H1 (cell line): ENCODE measurements around the gene CDX2. TPM values are rescaled to one million over a fixed set of nuclear protein-coding genes. Genes with fewer than 3 reads are reported as not detected.

Experiments used
- CTCF ChIA-PET: fragments of 300-600 bp; sonication (Branson Sonifier 250); formaldehyde crosslinking; loops from one replicate; lab custom pipeline; 2021; ENCODE audit not compliant: partially characterized antibody; lab: Charles Lee
- POLR2A ChIA-PET: fragments of 300-600 bp; sonication (Branson Sonifier 250); formaldehyde crosslinking; loops from one replicate; lab custom pipeline; 2021; ENCODE audit warnings: inconsistent platforms; ENCODE audit not compliant: partially characterized antibody; lab: Charles Lee
- DNase-seq, 2 experiments: peaks; one replicate each; pipeline versions ENCODE4 v3.0.0 to v3.0.0-alpha.2; 2010 to 2022; ENCODE audit warnings: low spot score in 2 of 2, low read depth in 1 of 2, mixed read lengths in 1 of 2
- FAIRE-seq: peaks from 2 replicates; lab custom pipeline; 2011; peaks lifted over from hg19 to GRCh38; lab: Jason Lieb, UNC
- H2AFZ ChIP-seq: 2 replicates; pipeline ENCODE4 v1.8.1; 2012; ENCODE audit warnings: low read length, inconsistent platforms
- H2AK5ac ChIP-seq: 2 replicates; pipeline ENCODE4 v1.6.1; 2013; ENCODE audit warnings: low read depth, low read length
- H2BK120ac ChIP-seq: replicated peaks from 2 replicates; pipeline ENCODE3; 2013; ENCODE audit warnings: low read depth, low read length, inconsistent platforms
- H2BK12ac ChIP-seq: 2 replicates; pipeline ENCODE4 v1.6.1; 2013; ENCODE audit warnings: low read depth, low read length
- H2BK15ac ChIP-seq: 2 replicates; pipeline ENCODE4 v1.6.1; 2013; ENCODE audit warnings: low read length
- H2BK20ac ChIP-seq: 2 replicates; pipeline ENCODE4 v1.6.1; 2013; ENCODE audit warnings: low read length
- H2BK5ac ChIP-seq: 2 replicates; pipeline ENCODE4 v1.6.1; 2013; ENCODE audit warnings: low read depth, low read length
- H3K14ac ChIP-seq: 2 replicates; pipeline ENCODE4 v1.6.1; 2013; ENCODE audit warnings: inconsistent platforms; ENCODE audit not compliant: insufficient read length
- H3K18ac ChIP-seq: 2 replicates; pipeline ENCODE4 v1.6.1; 2013; ENCODE audit warnings: low read length; ENCODE audit errors: extremely low read depth
- H3K23ac ChIP-seq: 2 replicates; pipeline ENCODE4 v1.6.1; 2013; ENCODE audit warnings: inconsistent platforms; ENCODE audit not compliant: insufficient read length
- H3K23me2 ChIP-seq: 2 replicates; pipeline ENCODE4 v1.6.1; 2013; ENCODE audit warnings: low read depth, low read length
- H3K27ac ChIP-seq: 2 replicates; pipeline ENCODE4 v1.6.1; 2011; ENCODE audit warnings: low read depth, low read length, inconsistent platforms
- H3K27me3 ChIP-seq, 4 experiments: replicated peaks in 1 of 4; 1 replicate in 1 of 4; 2 replicates in 3 of 4; pipeline versions ENCODE4 v1.6.1 to v1.8.1; 2011 to 2013; ENCODE audit warnings: low read length in 3 of 4, mild to moderate bottlenecking in 3 of 4, inconsistent platforms in 2 of 4, mixed read lengths in 2 of 4, moderate library complexity in 1 of 4; ENCODE audit not compliant: control insufficient read depth in 3 of 4, insufficient read depth in 3 of 4; ENCODE audit errors: extremely low read depth in 1 of 4
- H3K36me3 ChIP-seq, 4 experiments: 2 replicates each; pipeline versions ENCODE4 v1.6.1 to v1.8.1; 2011 to 2013; ENCODE audit warnings: mild to moderate bottlenecking in 4 of 4, low read length in 3 of 4, moderate library complexity in 2 of 4, control low read depth in 1 of 4, inconsistent platforms in 1 of 4; ENCODE audit not compliant: insufficient read depth in 4 of 4, control insufficient read depth in 2 of 4
- H3K4ac ChIP-seq: replicated peaks from 2 replicates; pipeline ENCODE3; 2013; ENCODE audit warnings: low read length, low read depth, mixed read lengths, inconsistent platforms; ENCODE audit not compliant: insufficient read length
- H3K4me1 ChIP-seq, 4 experiments: replicated peaks in 1 of 4; 1 replicate in 1 of 4; 2 replicates in 3 of 4; pipeline versions ENCODE4 v1.6.1 to v1.8.1; 2011 to 2013; ENCODE audit warnings: low read length in 3 of 4, inconsistent platforms in 2 of 4, mixed read lengths in 1 of 4; ENCODE audit not compliant: insufficient read depth in 4 of 4, control insufficient read depth in 3 of 4
- H3K4me2 ChIP-seq, 2 experiments: 2 replicates each; pipeline versions ENCODE4 v1.6.1 to v1.8.1; 2011 to 2013; ENCODE audit warnings: low read depth in 2 of 2, low read length in 2 of 2, control low read depth in 1 of 2, inconsistent platforms in 1 of 2, mild to moderate bottlenecking in 1 of 2; ENCODE audit not compliant: insufficient read depth in 1 of 2
- H3K4me3 ChIP-seq, 4 experiments: fragments of 200-600, 300-600 bp in 1 of 4; sonication (generic), shearing (Covaris generic), sonication (Bioruptor Twin) in 1 of 4; 2 replicates each; pipeline versions ENCODE4 v1.5.1 to v1.8.1; 2011 to 2016; ENCODE audit warnings: low read length in 4 of 4, low read depth in 3 of 4, control low read depth in 2 of 4, inconsistent platforms in 2 of 4, mild to moderate bottlenecking in 2 of 4, mixed read lengths in 1 of 4, moderate library complexity in 1 of 4; ENCODE audit not compliant: insufficient read depth in 2 of 4; ENCODE audit errors: extremely low read depth in 1 of 4
- H3K56ac ChIP-seq: replicated peaks from 2 replicates; pipeline ENCODE3; 2013; ENCODE audit warnings: low read depth, mild to moderate bottlenecking, mixed read lengths, low read length, inconsistent platforms; ENCODE audit not compliant: insufficient read length
- H3K79me1 ChIP-seq: 2 replicates; pipeline ENCODE4 v1.6.1; 2013; ENCODE audit warnings: low read depth, low read length, control low read depth
- H3K79me2 ChIP-seq, 2 experiments: 2 replicates each; pipeline versions ENCODE4 v1.6.1 to v1.8.1; 2012 to 2013; ENCODE audit warnings: low read length in 2 of 2, mild to moderate bottlenecking in 2 of 2, inconsistent platforms in 1 of 2; ENCODE audit not compliant: insufficient read depth in 2 of 2, control insufficient read depth in 1 of 2
- H3K9ac ChIP-seq, 4 experiments: replicated peaks in 1 of 4; 1 replicate in 1 of 4; 2 replicates in 3 of 4; pipeline versions ENCODE4 v1.6.1 to v1.8.1; 2011 to 2013; ENCODE audit warnings: low read depth in 3 of 4, low read length in 3 of 4, control low read depth in 2 of 4, mild to moderate bottlenecking in 2 of 4, moderate library complexity in 2 of 4, inconsistent platforms in 1 of 4; ENCODE audit errors: extremely low read depth in 1 of 4
- H3K9me3 ChIP-seq, 2 experiments: 2 replicates each; pipeline versions ENCODE4 v1.6.1 to v1.8.1; 2012 to 2013; ENCODE audit warnings: mild to moderate bottlenecking in 2 of 2, moderate library complexity in 2 of 2, control low read depth in 1 of 2, inconsistent platforms in 1 of 2, low read depth in 1 of 2, low read length in 1 of 2, mixed read lengths in 1 of 2; ENCODE audit not compliant: insufficient read depth in 2 of 2
- H4K20me1 ChIP-seq, 2 experiments: replicated peaks in 1 of 2; 2 replicates each; pipeline versions ENCODE3 to v1.8.1; 2011 to 2013; ENCODE audit warnings: inconsistent platforms in 2 of 2, low read length in 2 of 2, mild to moderate bottlenecking in 1 of 2; ENCODE audit not compliant: insufficient read depth in 2 of 2, control insufficient read depth in 1 of 2
- H4K5ac ChIP-seq: 2 replicates; pipeline ENCODE4 v1.6.1; 2013; ENCODE audit warnings: low read length, low read depth, mixed read lengths, inconsistent platforms; ENCODE audit not compliant: insufficient read length
- H4K8ac ChIP-seq: 2 replicates; pipeline ENCODE4 v1.8.0; 2013; ENCODE audit warnings: mild to moderate bottlenecking, moderate library complexity, low read length, inconsistent platforms; ENCODE audit not compliant: insufficient read depth; ENCODE audit errors: extremely low read depth
- H4K91ac ChIP-seq: replicated peaks from 2 replicates; pipeline ENCODE3; 2013; ENCODE audit warnings: low read length, mixed read lengths, inconsistent platforms; ENCODE audit not compliant: insufficient read length
- ATF3 ChIP-seq: IDR thresholded peaks from 2 replicates; pipeline ENCODE4 v1.6.1; 2011; ENCODE audit warnings: low read depth, mild to moderate bottlenecking, low read length; ENCODE audit not compliant: insufficient read depth
- CBX5 ChIP-seq: fragments of 300-800, 300-1000 bp; sonication (generic); IDR thresholded peaks from 2 replicates; pipeline ENCODE4 v1.7.1; 2016; ENCODE audit warnings: antibody characterized with exemption, low read length, low read depth
- EZH2 ChIP-seq: fragments of 200-600 bp; sonication (generic); IDR thresholded peaks from 2 replicates; pipeline ENCODE4 v1.7.1; 2012; ENCODE audit warnings: low read depth, mild to moderate bottlenecking, moderate library complexity, low read length, inconsistent platforms; ENCODE audit not compliant: severe bottlenecking
- GABPA ChIP-seq: IDR thresholded peaks from 2 replicates; pipeline ENCODE4 v1.6.1; 2011; ENCODE audit warnings: mild to moderate bottlenecking, low read length, moderate library complexity, borderline replicate concordance; ENCODE audit not compliant: insufficient read depth
- POLR2AphosphoS5 ChIP-seq: IDR thresholded peaks from 2 replicates; pipeline ENCODE4 v1.6.1; 2011; ENCODE audit warnings: low read depth, low read length
- RBBP5 ChIP-seq: IDR thresholded peaks from 2 replicates; pipeline ENCODE4 v1.7.1; 2012; ENCODE audit warnings: low read depth, mild to moderate bottlenecking, inconsistent platforms, low read length, moderate library complexity, borderline replicate concordance
- RXRA ChIP-seq: IDR thresholded peaks from 2 replicates; pipeline ENCODE4 v1.6.1; 2011; ENCODE audit warnings: low read depth, mild to moderate bottlenecking, low read length, moderate library complexity; ENCODE audit not compliant: insufficient read depth
- TAF7 ChIP-seq: optimal IDR thresholded peaks from 2 replicates; pipeline ENCODE3; 2011; ENCODE audit warnings: low read depth, mild to moderate bottlenecking, inconsistent platforms, low read length, moderate library complexity, borderline replicate concordance
- YY1 ChIP-seq: IDR thresholded peaks from 2 replicates; pipeline ENCODE4 v1.6.1; 2011; ENCODE audit warnings: low read depth, mild to moderate bottlenecking, low read length
- WGBS, 2 experiments: shearing (Covaris generic) in 1 of 2; methylation state at CpG; one replicate each; pipeline versions ENCODE4 v1.1.6 to v1.1.7; 2013 to 2015; ENCODE audit warnings: low lambda C conversion rate in 2 of 2, mixed read lengths in 2 of 2, inconsistent platforms in 1 of 2, low coverage in 1 of 2, missing lambda C conversion rate in 1 of 2; ENCODE audit not compliant: insufficient replicate concordance in 2 of 2, insufficient coverage in 1 of 2, insufficient read length in 1 of 2; ENCODE audit errors: extremely low coverage in 1 of 2, missing lambda C conversion rate in 1 of 2; 5-methylcytosine and 5-hydroxymethylcytosine counted together
- polyA plus RNA-seq, 7 experiments: library from polyadenylated mRNA; depleted of rRNA in 3 of 7; stranded (reverse) in 5 of 7; unstranded in 2 of 7; fragments of >200 nt in 5 of 7; fragments of 200-250 nt in 2 of 7; gene quantifications; 1 replicate in 5 of 7; 2 replicates in 1 of 7; 4 replicates in 1 of 7; pipeline versions ENCODE4 v1.2.1 to v1.2.3, GENCODE V29; 2011 to 2013; ENCODE audit warnings: missing spikeins in 2 of 7, mixed read lengths in 2 of 7
- total RNA-seq: library from RNA; stranded (reverse); fragmentation: NEBNext Ultra II Directional; extraction: Animal tissue kit (Norgen Biotek cat#: 25700); gene quantifications from 2 replicates; pipeline ENCODE4 v1.2.1, GENCODE V29; 2021
- TF ChIP-seq, protein P1 (sequence below): IDR thresholded peaks from 2 replicates; pipeline ENCODE4 v1.6.1; 2012; ENCODE audit warnings: inconsistent platforms
- TF ChIP-seq, protein P2 (sequence below): IDR thresholded peaks from 2 replicates; pipeline ENCODE4 v1.6.1; 2012; ENCODE audit warnings: inconsistent platforms

CDX2 gene
- total and polyA plus RNA-seq, 2 of the 8 experiments (the other 6 are each of a cell fraction or from before 2014, with no cell fraction given), result 0.09 TPM; not detected in 1

GRCh38 chr13:28010046-28010445 is 40.9 kb upstream of the CDX2 start:
- H3K79me2 ChIP-seq, result no peaks in the 10 kb centered on the region
- no peaks in the 10 kb centered on the region for H4K20me1 ChIP-seq
- no peak overlapping the region for H2AK5ac ChIP-seq
- H3K23me2 ChIP-seq, result no peaks in the 10 kb centered on the region
- H2BK120ac ChIP-seq, result no peak overlapping the region
- CTCF ChIA-PET, result interaction anchor here (1.1 kb wide), 1 partner anchor 12 kb away, joined by 3 read pairs; no protein-coding TSS in a partner anchor
- no peak overlapping the region for H4K5ac ChIP-seq
- no peak overlapping the region for H2BK20ac ChIP-seq
- H3K56ac ChIP-seq, result no peak overlapping the region
- no peak overlapping the region for H2BK15ac ChIP-seq
- H2BK12ac ChIP-seq, result no peak overlapping the region
- POLR2A ChIA-PET, result no interaction called here
- no peak overlapping the region for H2AFZ ChIP-seq
- no peak overlapping the region for H3K4ac ChIP-seq
- H3K4me3 ChIP-seq, result no peak overlapping the region
- FAIRE-seq (no peak), DNase-seq (no peak)
- no peak overlapping the region for H4K8ac ChIP-seq
- no peak overlapping the region for H3K9ac ChIP-seq
- H3K23ac ChIP-seq, result no peak overlapping the region
- no peak overlapping the region for H3K14ac ChIP-seq
- no peak overlapping the region for H2BK5ac ChIP-seq
- 79% methylated on average over 5 of the region's 5 CpGs; no CpG with 5 or more reads in 1 of the 2 experiments for WGBS, 2 experiments
- H4K91ac ChIP-seq, result no peak overlapping the region
- no peaks in the 10 kb centered on the region for H3K79me1 ChIP-seq
- no peak overlapping the region for H3K4me2 ChIP-seq
- no peaks in the 10 kb centered on the region for H3K36me3 ChIP-seq
- no peak overlapping the region for H3K18ac ChIP-seq
- no peaks in the 10 kb centered on the region for H3K27me3 ChIP-seq
- no peak overlapping the region for H3K27ac ChIP-seq
- H3K4me1 ChIP-seq, result no peaks in the 10 kb centered on the region; a peak in 1 of 7 replicates
- H3K9me3 ChIP-seq, result no peaks in the 10 kb centered on the region
- TF ChIP-seq EZH2, result no peak
- TF ChIP-seq, protein P1, sequence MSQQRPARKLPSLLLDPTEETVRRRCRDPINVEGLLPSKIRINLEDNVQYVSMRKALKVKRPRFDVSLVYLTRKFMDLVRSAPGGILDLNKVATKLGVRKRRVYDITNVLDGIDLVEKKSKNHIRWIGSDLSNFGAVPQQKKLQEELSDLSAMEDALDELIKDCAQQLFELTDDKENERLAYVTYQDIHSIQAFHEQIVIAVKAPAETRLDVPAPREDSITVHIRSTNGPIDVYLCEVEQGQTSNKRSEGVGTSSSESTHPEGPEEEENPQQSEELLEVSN, result no peak
- TF ChIP-seq GABPA, result no peak
- no peak for TF ChIP-seq RXRA
- no peak for TF ChIP-seq YY1
- no peak for TF ChIP-seq ATF3
- TF ChIP-seq RBBP5, result no peak
- TF ChIP-seq TAF7, result no peak
- TF ChIP-seq POLR2AphosphoS5, result no peak
- TF ChIP-seq, protein P2, sequence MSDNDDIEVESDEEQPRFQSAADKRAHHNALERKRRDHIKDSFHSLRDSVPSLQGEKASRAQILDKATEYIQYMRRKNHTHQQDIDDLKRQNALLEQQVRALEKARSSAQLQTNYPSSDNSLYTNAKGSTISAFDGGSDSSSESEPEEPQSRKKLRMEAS, result no peak
- no peak for TF ChIP-seq CBX5
